HG03060 (cell line): Measurements from ENCODE around the gene FDXR.

Experiments
- ATAC-seq: cut with Tn5 transposase; IDR thresholded peaks from one replicate; pipeline ENCODE4 v1.9.1; 2021; ENCODE audit warnings: low read depth, moderate number of reproducible peaks; ENCODE audit not compliant: unreplicated experiment

Gene FDXR

GRCh38 chr17:74901353-74902135 lies 28.8 kb upstream of the FDXR start:
- no peak for ATAC-seq

- no peak for ATAC-seq
Measured at GRCh38 chr17:74900208-74900607, 27.4 kb upstream of the FDXR start.

GRCh38 chr17:74898376-74898946 lies 25.7 kb upstream of the FDXR start:
- ATAC-seq = no peak

- ATAC-seq = no peak
Measured at GRCh38 chr17:74893936-74894671, 21.3 kb upstream of the FDXR start.

GRCh38 chr17:74892974-74893911 lies 20.4 kb upstream of the FDXR start, which contains the start of gene FADS6:
Gene FADS6 (minus strand): TSS chr17:74893633. CDS start chr17:74893595, 38 bp downstream.
- ATAC-seq = no peak

GRCh38 chr17:74892013-74892841 lies 19.4 kb upstream of the FDXR start:
- no peak for ATAC-seq

GRCh38 chr17:74890554-74890953 lies 17.8 kb upstream of the FDXR start:
- no peak for ATAC-seq

- ATAC-seq = no peak
Measured at GRCh38 chr17:74888469-74888868, 15.7 kb upstream of the FDXR start.

- no peak for ATAC-seq
Measured at GRCh38 chr17:74883241-74883745, 10.5 kb upstream of the FDXR start.

- no peak for ATAC-seq
Measured at GRCh38 chr17:74882517-74883240, 9.9 kb upstream of the FDXR start.

GRCh38 chr17:74881073-74881472 lies 8.3 kb upstream of the FDXR start:
- ATAC-seq = no peak

GRCh38 chr17:74879308-74879707 lies 6.5 kb upstream of the FDXR start:
- no peak for ATAC-seq

GRCh38 chr17:74878658-74879057 lies 5.9 kb upstream of the FDXR start:
- no peak for ATAC-seq

- ATAC-seq = no peak
Measured at GRCh38 chr17:74877592-74878548, 5.1 kb upstream of the FDXR start.

- no peak for ATAC-seq
Measured at GRCh38 chr17:74875977-74876593, 3.3 kb upstream of the FDXR start.

GRCh38 chr17:74875155-74875976 lies 2.6 kb upstream of the FDXR start:
- no peak for ATAC-seq
